HG03064 (cell line): Measurements from ENCODE around the gene TSPAN2.

ENCODE experiments used
- ATAC-seq: cut with Tn5 transposase; IDR thresholded peaks from one replicate; pipeline ENCODE4 v1.9.1; 2021; ENCODE audit warnings: low read depth; ENCODE audit not compliant: unreplicated experiment

TSPAN2 gene

DNA sequence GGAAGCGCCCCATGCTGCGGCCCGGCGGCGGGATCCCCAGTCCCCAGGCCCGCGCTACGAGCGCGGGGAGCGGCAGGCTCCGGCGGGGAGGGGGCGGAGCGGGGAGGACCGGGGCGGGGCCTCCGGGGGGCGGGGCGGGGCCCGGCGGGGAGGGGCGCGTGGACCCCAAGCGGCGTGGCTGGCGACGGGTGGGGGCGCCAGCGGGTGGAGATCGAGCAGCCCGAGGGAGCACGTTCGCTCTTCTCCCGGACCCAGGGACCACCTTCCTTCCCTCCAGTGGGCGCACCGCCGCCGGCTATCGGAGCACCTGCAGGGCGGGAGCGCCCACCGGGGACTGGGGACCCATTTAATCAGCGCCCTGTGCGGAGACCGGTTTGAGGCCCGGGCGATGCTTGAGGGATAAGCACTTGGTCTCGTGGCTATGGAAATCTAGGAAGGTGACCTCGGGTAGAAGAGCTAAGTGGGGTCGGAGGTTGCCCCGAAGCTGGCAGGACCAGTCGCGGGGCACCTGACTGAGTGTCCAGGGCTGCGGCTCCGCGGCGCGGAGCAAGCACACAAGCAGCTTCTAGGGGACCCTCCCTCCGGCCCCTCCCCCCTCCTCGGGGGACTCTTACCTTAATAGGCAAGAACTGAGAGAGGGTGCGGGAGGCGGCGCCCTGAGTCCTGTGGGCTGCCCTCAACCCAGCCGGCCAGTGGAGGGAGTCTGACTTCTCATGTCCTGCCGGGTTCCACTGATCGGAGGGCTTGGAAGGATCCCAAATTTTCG, at the start of gene TSPAN2:
Gene TSPAN2, minus strand, starts transcription at position 84 of the 766 bp plus-strand sequence. Its CDS starts 71 bp downstream, at position 13.
- ATAC-seq, result no peak

- ATAC-seq, result no peak
Measured at GRCh38 chr1:115138973-115139372, 49.7 kb upstream of the TSPAN2 start.

DNA sequence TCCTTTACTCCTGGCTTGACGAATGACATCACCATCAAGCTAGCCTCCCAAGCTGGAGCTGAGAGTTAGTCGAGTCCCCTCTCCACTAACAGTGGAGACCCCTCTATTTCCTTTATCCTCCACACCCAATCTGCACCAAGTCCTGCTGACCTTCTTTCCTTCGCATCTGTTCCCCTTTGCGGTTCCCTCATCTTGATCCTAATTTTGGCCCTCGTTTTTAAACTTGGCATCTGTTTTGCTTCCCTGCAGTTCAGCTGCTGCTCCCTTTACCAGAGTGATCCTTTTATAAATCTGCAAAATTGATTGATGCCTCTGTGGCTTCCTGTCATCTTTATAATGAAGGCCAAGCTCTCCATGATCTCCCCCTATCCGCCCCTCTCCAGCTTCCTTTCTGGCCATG, 49.0 kb upstream of the TSPAN2 start:
- no peak for ATAC-seq

GRCh38 chr1:115137191-115137590, 47.9 kb upstream of the TSPAN2 start:
- ATAC-seq, result no peak

DNA sequence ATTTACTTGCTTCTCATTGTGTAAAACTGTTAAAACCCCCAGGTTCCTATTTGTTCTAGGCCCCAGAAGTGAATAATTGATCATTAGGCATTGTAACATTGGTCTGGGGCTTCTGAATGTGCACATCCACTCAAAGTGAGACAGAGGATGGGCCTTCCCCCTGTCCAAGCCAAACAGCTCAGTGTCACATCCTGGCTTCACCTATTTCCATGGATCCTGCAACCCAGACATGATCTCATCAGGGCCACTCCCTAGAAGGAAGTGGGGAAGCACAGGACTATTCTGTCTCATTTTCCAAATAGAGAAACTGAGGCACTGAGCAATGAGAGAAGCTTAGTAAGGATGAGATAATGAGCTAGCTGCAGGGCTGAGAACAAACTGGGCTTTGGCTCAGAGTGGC, 47.4 kb upstream of the TSPAN2 start:
- no peak for ATAC-seq

GRCh38 chr1:115136106-115136505, 46.8 kb upstream of the TSPAN2 start:
- ATAC-seq, result no peak

- ATAC-seq, result no peak
Measured at GRCh38 chr1:115135681-115136080, 46.4 kb upstream of the TSPAN2 start.

DNA sequence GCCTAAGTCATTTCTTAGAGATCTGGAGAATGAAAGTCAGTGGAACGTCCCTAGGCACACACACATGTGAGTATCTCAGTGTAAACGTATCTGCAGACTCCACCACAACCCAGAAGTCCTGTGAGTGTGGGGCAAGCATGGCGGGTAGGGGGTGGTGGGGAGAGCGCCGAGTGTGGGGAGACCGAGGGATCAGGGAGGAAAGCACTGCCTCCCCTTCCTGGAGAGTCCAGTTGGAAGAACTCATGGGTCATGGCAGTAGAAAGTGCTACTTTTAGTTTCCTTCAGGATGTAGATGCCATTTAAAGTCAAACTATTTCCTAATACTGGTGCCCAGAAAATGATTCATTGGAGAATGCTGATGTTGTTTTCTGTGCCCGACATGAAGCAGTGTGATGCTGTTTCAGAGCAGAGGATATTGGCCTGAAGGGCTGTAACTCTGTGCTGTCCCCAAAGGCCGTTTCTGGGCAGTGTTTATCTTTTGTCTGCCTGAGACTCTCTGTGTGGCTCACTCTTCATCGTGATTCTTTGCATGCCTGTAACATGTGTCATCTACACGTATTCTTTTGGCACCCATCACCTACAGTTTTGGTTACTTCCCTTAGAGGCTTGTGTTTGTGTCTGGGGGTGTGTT, 45.7 kb upstream of the TSPAN2 start:
- ATAC-seq, result no peak

- ATAC-seq, result no peak
Measured at GRCh38 chr1:115134231-115134630, 44.9 kb upstream of the TSPAN2 start.

GRCh38 chr1:115133440-115133839, 44.1 kb upstream of the TSPAN2 start:
- ATAC-seq, result no peak

DNA sequence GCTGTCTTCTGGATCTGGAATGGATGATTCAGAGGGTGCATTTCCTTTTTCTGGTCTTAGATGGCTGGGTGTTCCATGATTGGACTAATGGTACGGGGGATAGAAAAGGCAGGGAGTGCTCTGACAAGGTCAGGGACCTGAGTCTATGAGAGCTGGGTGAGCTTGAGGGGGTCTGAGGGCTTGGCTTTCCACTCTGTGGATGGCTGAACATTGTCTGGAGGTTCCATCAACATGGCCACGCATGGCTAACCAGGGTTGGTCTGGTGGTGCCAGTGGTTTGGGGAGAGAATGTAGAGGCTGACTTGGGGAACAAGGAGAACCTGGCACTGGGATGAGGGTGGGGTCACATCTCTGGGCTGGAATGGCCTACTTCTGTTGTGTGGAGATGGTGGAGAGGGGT, 41.5 kb upstream of the TSPAN2 start:
- no peak for ATAC-seq

DNA sequence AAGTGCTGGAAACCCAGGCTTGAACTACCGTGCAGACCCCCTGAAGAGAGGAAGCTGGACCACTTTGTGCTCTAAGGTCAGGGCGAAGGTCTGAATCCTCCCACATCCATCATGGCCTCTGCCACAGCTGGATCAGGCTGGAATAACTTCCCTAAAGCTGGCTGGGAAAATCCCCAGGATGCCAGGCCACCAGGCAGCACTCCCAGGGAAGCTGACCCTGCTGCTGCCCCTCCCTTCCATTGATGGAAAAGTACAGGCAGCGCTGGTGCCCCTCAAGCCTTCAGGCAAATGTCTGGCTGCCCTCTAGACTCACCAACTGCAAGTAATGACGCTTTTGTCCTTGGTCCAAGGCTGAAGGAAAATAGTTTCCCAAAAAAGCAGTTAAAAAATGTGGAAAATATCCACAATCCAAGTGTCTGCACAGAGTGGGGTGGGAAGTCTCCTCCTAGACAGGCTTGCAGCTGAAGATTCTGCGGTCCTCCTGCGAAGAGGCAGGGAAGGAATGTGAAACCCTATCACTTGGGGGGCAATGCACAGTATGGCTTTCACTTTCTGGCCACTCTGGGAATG, 39.9 kb upstream of the TSPAN2 start:
- no peak for ATAC-seq

- no peak for ATAC-seq
Measured at GRCh38 chr1:115127539-115127938, 38.2 kb upstream of the TSPAN2 start.

DNA sequence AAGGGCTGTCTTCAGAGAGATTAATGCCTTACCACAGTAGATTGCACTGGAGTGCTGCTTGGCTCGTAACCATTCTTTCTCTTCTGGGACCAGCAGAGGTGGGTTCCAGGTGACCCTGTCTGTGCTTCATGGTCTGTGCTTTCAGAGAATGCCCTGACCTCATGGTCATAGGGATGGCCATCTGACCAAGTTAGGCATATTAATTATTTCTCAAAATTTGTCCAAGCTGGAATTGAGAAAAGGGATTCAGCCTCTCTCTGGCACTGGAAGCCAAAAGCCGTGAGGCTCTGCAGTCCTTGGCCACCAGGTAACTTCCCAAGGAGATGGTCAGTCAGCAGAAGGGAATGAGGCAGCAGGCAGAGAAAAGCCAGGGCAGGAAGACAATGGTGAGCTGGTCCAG, 37.2 kb upstream of the TSPAN2 start:
- ATAC-seq, result no peak

- no peak for ATAC-seq
Measured at GRCh38 chr1:115123116-115123515, 33.8 kb upstream of the TSPAN2 start.

DNA sequence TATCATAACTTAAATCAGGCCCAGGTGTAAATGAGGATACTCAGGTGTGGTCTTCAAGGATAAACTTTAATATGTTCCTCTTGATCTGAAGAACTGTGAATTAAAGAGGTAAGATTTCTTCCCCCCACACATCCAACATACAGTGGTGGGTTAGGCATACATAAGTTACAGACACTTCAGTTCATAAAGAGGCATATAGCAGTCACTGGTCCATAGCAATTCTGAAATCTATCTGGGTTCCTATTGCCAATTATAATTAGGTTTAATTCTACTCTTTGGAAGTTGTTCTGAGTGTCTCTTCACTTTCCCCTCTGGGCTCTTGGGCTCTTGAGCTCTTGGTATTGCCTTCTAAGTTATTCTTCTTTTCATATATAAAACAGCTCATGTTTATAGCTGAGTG, 32.5 kb upstream of the TSPAN2 start:
- ATAC-seq, result no peak

DNA sequence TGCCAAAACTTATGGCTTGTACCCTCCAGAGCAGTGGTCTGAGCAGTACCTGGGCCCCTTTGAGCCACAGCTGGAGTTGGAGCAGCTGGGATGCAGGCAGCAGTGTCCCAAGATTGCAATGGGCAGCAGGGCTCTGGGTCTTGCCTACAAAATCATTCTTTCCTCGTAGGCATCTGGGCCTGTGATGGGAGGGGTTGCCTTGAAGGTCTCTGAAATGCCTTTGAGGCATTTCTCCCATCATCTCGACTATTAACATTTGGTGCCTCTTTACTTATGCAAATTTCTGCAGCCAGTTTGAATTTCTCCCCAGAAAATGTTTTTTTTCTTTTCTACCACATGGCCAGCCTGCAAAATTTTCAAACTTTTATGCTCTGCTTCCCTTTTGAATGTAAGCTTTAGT, 31.0 kb upstream of the TSPAN2 start:
- ATAC-seq, result no peak

GRCh38 chr1:115118611-115119010, 29.3 kb upstream of the TSPAN2 start:
- no peak for ATAC-seq

DNA sequence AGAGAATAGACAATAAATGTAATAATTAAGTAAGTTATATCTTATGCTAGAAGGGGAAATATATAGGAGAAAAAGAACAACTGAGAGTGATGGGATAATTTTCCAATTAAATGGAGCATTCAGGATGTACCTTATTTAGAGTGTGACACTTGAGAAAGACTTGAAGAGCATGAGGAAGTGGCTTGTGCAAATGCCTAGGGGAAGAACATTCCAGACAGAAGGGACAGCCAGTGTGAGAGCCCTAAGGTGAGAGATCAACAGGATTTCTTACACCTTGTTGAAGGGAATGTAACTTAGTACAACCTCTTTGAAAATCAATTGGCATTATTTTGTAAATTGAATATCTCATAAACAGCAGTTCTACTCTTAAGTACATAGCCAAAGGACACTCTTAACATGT, 28.8 kb upstream of the TSPAN2 start:
- no peak for ATAC-seq

GRCh38 chr1:115117298-115117697, 28.0 kb upstream of the TSPAN2 start:
- no peak for ATAC-seq

- ATAC-seq, result no peak
Measured at GRCh38 chr1:115116512-115116911, 27.2 kb upstream of the TSPAN2 start.
